Measurements from ENCODE around the gene KMT5C. TPM values are rescaled to one million over a fixed set of nuclear protein-coding genes. Genes with fewer than 3 reads are reported as not detected.

The KMT5C gene
- total and polyA plus RNA-seq, 2 donors (not counting 1 experiment from before 2014, with no cell fraction given), result 22.2 to 23.6 TPM

DNA sequence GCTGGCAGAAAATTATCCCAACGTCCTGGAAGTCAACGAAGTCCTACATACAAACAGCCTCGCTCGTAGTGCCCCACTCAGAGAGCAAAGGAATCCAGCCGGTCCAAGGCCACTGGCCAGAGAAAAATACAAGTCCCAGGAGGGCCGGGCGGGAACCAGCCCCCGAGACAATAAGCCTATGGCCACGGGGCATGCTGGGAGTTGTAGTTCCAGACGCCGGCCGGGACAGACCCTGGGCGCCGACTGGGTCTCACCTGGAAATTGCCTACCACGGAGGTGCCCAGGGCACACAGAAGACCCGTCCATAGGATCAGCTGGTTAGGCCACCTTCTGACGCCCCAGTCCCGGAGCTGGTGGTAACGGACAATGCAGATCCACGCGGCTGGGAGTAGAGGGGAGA, 19.9 kb upstream of the KMT5C start:
- POLR2A ChIA-PET, result no interaction called here
- Histone ChIP-seq H3K27me3 (replicated peaks in 1 of 4; ENCODE audit: control extremely low read depth in 1 of 4, control insufficient read depth in 3 of 4, insufficient read depth in 4 of 4, low read length in 3 of 4) (peaks cover 0 to 8% (median under 1%) of the 10 kb centered on the region in 4 experiments), H3K27ac (ENCODE audit: low read length in 2 of 2) (no peak overlapping the region), H3K4me2 (replicated peaks; ENCODE audit: low read depth, low read length, poor library complexity, severe bottlenecking) (no peak overlapping the region), H3K36me3 (replicated peaks in 1 of 2; ENCODE audit: control extremely low read depth in 1 of 2, control insufficient read depth in 1 of 2, extremely low read depth in 1 of 2, insufficient read depth in 2 of 2, low read length in 1 of 2) (no peaks in the 10 kb centered on the region), H2AFZ (ENCODE audit: insufficient read depth, low read depth, low read length, poor library complexity, severe bottlenecking) (no peak overlapping the region), H3K9ac (ENCODE audit: low read length) (no peak overlapping the region), H3K79me2 (ENCODE audit: control insufficient read depth, insufficient read depth, low read length) (no peaks in the 10 kb centered on the region), H3K9me3 (ENCODE audit: control extremely low read depth in 1 of 3, control insufficient read depth in 2 of 3, insufficient read depth in 1 of 3, low read length in 2 of 3) (peaks cover 0 to 3% (median 0%) of the 10 kb centered on the region in 3 donors), H3K4me3 (ENCODE audit: control extremely low read depth in 1 of 5, extremely low read depth in 1 of 5, insufficient read depth in 1 of 5, low read depth in 2 of 5, low read length in 4 of 5) (no peak overlapping the region), H3K4me1 (ENCODE audit: control insufficient read depth in 2 of 2, insufficient read depth in 2 of 2, low read length in 2 of 2) (peaks cover 0 to under 1% of the 10 kb centered on the region in 2 donors), H4K20me1 (ENCODE audit: control insufficient read depth, insufficient read depth, low read length, poor library complexity, severe bottlenecking) (no peaks in the 10 kb centered on the region)
- no peak for DNase-seq
- WGBS (ENCODE audit: insufficient coverage), result 88% methylated on average over 21 of the region's 21 CpGs
- no peaks in the 10 kb centered on the region for H3K4me1 Mint-ChIP-seq
- H3K27me3 Mint-ChIP-seq, result peaks cover 16% of the 10 kb centered on the region
- no peaks in the 10 kb centered on the region for H3K9me3 Mint-ChIP-seq (ENCODE audit: insufficient read depth)
- ATAC-seq (ENCODE audit: low read depth), result no peak
- no peak overlapping the region for H3K27ac Mint-ChIP-seq
- intact Hi-C loops (cut with micrococcal nuclease), result no loop called here
- CTCF ChIA-PET, result no interaction called here
- no peak for TF ChIP-seq EZH2 (IDR thresholded peaks at IDR 0.05; ENCODE audit: borderline replicate concordance, insufficient read depth, low read depth, low read length, poor library complexity, severe bottlenecking)
- TF ChIP-seq, protein P1, sequence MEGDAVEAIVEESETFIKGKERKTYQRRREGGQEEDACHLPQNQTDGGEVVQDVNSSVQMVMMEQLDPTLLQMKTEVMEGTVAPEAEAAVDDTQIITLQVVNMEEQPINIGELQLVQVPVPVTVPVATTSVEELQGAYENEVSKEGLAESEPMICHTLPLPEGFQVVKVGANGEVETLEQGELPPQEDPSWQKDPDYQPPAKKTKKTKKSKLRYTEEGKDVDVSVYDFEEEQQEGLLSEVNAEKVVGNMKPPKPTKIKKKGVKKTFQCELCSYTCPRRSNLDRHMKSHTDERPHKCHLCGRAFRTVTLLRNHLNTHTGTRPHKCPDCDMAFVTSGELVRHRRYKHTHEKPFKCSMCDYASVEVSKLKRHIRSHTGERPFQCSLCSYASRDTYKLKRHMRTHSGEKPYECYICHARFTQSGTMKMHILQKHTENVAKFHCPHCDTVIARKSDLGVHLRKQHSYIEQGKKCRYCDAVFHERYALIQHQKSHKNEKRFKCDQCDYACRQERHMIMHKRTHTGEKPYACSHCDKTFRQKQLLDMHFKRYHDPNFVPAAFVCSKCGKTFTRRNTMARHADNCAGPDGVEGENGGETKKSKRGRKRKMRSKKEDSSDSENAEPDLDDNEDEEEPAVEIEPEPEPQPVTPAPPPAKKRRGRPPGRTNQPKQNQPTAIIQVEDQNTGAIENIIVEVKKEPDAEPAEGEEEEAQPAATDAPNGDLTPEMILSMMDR (IDR thresholded peaks at IDR 0.05), result no peak
- H3K4me3 Mint-ChIP-seq, result no peak overlapping the region

- 90% methylated on average over 5 of the region's 8 CpGs for whole genome bisulfite sequencing (ENCODE audit: insufficient coverage)
- no peaks in the 10 kb centered on the region for H3K4me1 Mint-ChIP-seq
- TF ChIP-seq, protein P1 (IDR thresholded peaks at IDR 0.05), result no peak
- TF ChIP-seq EZH2 (IDR thresholded peaks at IDR 0.05; ENCODE audit: borderline replicate concordance, insufficient read depth, low read depth, low read length, poor library complexity, severe bottlenecking), result no peak
- H3K9me3 Mint-ChIP-seq (ENCODE audit: insufficient read depth), result no peaks in the 10 kb centered on the region
- ATAC-seq (ENCODE audit: low read depth) (no peak), DNase-seq (no peak)
- POLR2A ChIA-PET, result interaction anchor here (0.8 kb wide), 1 partner anchor 28 kb away, joined by 4 read pairs; no protein-coding TSS in a partner anchor
- Histone ChIP-seq H2AFZ (ENCODE audit: insufficient read depth, low read depth, low read length, poor library complexity, severe bottlenecking) (no peak overlapping the region), H3K4me2 (replicated peaks; ENCODE audit: low read depth, low read length, poor library complexity, severe bottlenecking) (no peak overlapping the region), H3K4me1 (ENCODE audit: control insufficient read depth in 2 of 2, insufficient read depth in 2 of 2, low read length in 2 of 2) (peaks cover 0 to 4% of the 10 kb centered on the region in 2 donors), H3K4me3 (ENCODE audit: control extremely low read depth in 1 of 5, extremely low read depth in 1 of 5, insufficient read depth in 1 of 5, low read depth in 2 of 5, low read length in 4 of 5) (no peak overlapping the region), H3K27ac (ENCODE audit: low read length in 2 of 2) (no peak overlapping the region), H3K9ac (ENCODE audit: low read length) (no peak overlapping the region), H3K79me2 (ENCODE audit: control insufficient read depth, insufficient read depth, low read length) (no peaks in the 10 kb centered on the region), H3K36me3 (replicated peaks in 1 of 2; ENCODE audit: control extremely low read depth in 1 of 2, control insufficient read depth in 1 of 2, extremely low read depth in 1 of 2, insufficient read depth in 2 of 2, low read length in 1 of 2) (no peaks in the 10 kb centered on the region), H3K9me3 (ENCODE audit: control extremely low read depth in 1 of 3, control insufficient read depth in 2 of 3, insufficient read depth in 1 of 3, low read length in 2 of 3) (peaks cover 0 to 4% (median 0%) of the 10 kb centered on the region in 3 donors), H3K27me3 (replicated peaks in 1 of 4; ENCODE audit: control extremely low read depth in 1 of 4, control insufficient read depth in 3 of 4, insufficient read depth in 4 of 4, low read length in 3 of 4) (peaks cover 0 to 10% (median 1%) of the 10 kb centered on the region in 4 experiments), H4K20me1 (ENCODE audit: control insufficient read depth, insufficient read depth, low read length, poor library complexity, severe bottlenecking) (no peaks in the 10 kb centered on the region)
- no peak overlapping the region for H3K4me3 Mint-ChIP-seq
- H3K27me3 Mint-ChIP-seq, result peaks cover 19% of the 10 kb centered on the region
- CTCF ChIA-PET, result no interaction called here
- intact Hi-C loops (cut with micrococcal nuclease), result no loop called here
- no peak overlapping the region for H3K27ac Mint-ChIP-seq
Measured at GRCh38 chr19:55320844-55321419, 18.7 kb upstream of the KMT5C start.

Data from B cell (primary cell).